GM18519 (cell line): ENCODE results near the gene ST3GAL5.
"Not testable (repeated sequence)": the region's sequence is repeated elsewhere in the genome, so short reads cannot be mapped to it uniquely, and the experiment has no call there.

ENCODE experiments used
- ATAC-seq: cut with Tn5 transposase; IDR thresholded peaks from one replicate; pipeline ENCODE4 v1.9.1; 2021; ENCODE audit warnings: mild to moderate bottlenecking, moderate library complexity; ENCODE audit not compliant: unreplicated experiment, low FRiP score

Gene ST3GAL5

DNA sequence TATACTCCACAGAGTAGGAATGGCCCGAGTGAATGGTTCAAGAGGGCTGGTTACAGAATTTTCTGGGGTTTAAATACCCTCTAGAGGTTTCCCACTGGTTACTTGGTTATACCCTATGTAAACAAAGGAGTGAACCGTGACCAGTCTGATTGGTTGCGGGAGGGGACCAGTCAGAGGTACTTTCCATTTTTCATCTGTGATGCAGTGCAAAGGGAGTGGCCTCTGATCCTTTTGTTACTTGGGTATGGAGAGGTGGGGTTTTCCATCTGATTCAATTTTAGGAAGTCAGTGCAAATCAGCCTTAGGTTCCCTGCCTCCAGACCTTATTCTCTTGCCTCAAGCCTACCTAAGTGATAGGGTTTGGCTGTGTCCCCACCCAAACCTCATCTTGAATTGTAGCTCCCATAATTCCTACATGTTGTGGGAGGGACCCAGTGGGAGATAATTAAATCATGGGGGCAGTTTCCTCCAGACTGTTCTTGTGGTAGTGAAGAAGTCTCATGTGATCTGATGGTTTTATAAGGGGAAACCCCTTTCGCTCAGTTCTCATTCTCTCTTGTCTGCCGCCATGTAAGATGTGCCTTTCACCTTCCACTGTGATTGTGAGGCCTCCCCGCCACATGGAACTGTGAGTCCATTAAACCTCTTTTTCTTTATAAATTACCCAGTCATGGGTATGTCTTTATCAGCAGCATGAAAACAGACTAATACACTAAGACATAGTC lies 5.9 kb upstream of the ST3GAL5 start:
- ATAC-seq: not testable (repeated sequence)

DNA sequence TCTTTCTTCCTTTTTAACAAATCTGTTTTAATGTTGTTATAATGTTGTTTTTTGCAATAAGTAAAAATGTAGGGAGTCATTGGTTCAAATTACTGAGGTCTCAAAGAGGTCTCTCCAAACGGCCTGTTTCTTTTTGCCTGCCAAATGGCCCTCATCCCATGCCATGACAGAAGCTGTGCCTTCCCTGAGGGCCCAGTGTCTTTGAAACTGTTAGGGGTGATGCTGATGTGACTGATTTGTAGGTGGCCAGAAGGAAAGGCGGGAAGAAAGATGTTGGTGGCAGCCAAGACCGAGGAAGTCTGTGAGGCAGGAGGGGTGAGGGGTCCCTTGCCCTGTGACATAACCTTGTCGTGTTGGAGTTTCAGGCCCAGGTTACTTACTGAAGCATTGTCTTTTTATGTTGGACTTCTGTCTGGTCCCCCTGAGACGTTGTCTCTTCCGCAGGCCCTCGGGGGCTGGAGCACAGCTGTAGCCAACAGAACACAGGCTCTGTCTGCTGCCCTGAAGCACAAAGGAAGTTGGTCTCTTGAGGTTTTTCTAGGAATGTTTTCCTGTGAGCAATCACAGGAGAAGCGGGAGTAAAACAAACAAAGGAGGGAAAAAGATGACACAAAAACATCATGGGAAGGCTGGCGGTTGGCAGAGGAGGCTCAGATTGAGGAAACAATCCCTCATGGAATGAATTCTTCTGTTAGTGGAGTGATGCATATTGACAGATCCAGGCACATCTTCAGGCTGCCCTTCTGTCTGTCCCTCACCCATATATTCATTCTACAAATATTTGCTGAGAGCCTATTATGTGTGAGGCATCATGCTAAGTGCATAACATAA lies 4.9 kb upstream of the ST3GAL5 start:
- ATAC-seq: no peak

- ATAC-seq: no peak
Measured at GRCh38 chr2:85892216-85892944, 3.6 kb upstream of the ST3GAL5 start.

- no peak for ATAC-seq
Measured at GRCh38 chr2:85890522-85891176, 1.9 kb upstream of the ST3GAL5 start.

- no peak for ATAC-seq
Measured at GRCh38 chr2:85889627-85890281, 964 bp upstream of the ST3GAL5 start.

DNA sequence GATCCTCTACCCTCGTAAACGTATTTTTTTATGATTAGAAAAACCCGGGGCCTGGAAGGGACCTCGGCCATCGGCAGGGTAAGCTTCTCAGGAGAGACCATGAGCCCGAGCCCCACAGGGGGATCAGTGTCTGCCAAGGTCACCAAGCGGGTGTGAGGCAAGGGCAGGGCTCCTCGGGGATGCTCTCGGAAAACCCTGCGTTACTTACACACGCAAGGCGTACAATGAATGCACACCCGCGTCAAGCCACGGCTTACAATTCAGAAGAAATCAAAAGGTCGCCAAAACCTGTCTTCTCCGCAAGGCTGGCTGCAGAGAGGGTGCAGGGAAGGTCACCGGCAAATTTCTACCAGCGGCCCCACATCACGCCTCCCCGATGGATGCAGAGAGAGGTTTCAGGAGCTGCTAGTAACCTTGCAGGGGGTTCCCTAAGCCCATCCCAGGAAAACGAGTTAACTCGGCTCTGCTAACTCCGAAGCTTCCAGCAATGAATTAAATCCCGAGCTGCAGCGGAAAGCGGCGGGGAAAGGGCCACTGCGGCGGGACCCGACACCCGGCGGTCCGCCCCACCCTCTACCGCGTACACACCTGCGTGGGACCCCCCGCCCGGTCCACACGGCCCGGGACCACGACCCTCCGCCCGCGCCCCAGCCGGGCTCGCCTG lies 638 bp downstream of the ST3GAL5 start:
- peak; percentile 11 for ATAC-seq

DNA sequence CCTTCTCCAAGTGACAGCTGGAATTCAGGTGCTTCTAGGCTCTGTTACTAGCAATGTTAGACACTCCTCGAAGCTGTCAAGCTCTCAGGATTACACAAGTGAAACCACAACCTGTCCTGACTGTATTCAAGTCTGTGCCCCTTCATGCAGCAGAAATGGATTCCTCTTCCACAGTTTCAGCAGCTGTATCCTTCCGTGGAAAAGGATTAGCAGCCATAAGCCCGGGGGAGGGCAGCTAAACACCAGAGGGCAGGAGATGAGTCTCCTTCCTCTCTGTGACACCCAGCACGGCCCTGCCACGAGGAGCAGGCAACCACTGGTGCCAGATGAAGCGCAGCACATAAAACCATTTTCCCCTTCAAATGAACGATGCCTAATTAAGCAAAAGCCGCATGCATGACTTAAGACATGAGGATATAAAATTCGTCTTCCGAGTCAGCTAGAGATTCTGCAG lies 1.2 kb downstream of the ST3GAL5 start:
- ATAC-seq: no peak

- no peak for ATAC-seq
Measured at GRCh38 chr2:85886590-85886989, 2.2 kb downstream of the ST3GAL5 start.

GRCh38 chr2:85886141-85886540 lies 2.6 kb downstream of the ST3GAL5 start:
- ATAC-seq: no peak

DNA sequence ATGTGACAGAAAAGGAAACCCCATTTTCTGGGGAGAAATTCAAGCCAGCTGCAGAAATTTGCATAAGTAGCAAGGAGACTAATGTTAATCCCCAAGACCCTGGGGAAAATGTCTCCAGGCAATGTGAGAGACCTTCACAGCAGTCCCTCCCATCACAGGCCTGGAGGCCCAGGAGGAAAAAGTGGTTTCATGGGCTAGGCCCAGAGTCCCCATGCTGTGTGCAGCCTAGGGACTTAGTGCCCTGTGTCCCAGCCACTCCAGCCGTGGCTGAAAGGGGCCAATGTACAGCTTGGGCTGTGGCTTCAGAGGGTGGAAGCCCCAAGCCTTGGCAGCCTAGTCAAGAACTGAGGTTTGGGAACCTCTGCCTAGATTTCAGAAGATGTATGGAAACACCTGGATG lies 7.0 kb downstream of the ST3GAL5 start:
- ATAC-seq: not testable (repeated sequence)

DNA sequence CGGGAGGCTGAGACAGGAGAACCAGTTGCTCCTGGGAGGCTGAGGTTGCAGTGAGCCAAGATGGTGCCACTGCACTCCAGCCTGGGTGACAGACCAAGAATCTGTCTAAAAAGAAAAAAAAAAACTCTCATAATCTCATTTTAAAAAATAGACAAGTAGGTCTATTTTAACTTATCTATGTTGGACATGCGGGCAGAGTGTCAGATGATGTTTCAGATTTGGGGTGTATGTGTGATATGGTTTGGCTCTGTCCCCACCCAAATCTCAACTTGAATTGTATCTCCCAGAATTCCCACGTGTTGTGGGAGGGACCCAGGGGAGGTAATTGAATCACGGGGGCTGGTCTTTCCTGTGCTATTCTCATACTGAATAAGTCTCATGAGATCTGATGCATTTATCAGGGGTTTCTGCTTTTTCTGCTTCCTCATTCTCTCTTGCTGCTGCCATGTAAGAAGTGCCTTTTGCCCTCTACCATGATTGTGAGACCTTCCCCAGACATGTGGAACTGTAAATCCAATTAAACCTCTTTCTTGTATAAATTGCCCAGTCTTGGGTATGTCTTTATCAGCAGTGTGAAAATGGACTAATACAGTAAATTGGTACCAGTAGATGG lies 8.0 kb downstream of the ST3GAL5 start:
- ATAC-seq: not testable (repeated sequence)

- ATAC-seq: no peak
Measured at GRCh38 chr2:85878719-85879370, 9.9 kb downstream of the ST3GAL5 start.

- ATAC-seq: no peak
Measured at GRCh38 chr2:85875350-85876050, 13.3 kb downstream of the ST3GAL5 start.

DNA sequence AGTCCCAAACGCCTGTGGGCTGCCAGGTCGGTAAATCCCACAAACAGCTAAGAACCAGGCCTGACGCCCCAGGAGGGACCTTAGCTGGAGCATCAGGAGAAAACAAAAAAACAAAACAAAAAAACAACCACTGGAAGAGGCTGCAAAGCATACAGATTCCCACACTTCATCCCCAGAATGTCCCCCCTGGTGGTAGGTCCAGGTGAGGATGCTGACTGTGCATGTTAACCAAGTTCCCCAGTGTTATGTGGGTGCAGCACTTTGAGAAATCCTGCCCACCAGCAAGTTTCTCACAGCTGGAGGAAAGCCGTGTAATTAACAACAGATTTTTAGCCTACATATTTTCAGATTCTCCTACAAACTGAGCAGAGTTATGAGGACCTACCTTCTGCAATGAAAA lies 15.1 kb downstream of the ST3GAL5 start:
- no peak for ATAC-seq

GRCh38 chr2:85872536-85873161 lies 16.1 kb downstream of the ST3GAL5 start:
- ATAC-seq: no peak

DNA sequence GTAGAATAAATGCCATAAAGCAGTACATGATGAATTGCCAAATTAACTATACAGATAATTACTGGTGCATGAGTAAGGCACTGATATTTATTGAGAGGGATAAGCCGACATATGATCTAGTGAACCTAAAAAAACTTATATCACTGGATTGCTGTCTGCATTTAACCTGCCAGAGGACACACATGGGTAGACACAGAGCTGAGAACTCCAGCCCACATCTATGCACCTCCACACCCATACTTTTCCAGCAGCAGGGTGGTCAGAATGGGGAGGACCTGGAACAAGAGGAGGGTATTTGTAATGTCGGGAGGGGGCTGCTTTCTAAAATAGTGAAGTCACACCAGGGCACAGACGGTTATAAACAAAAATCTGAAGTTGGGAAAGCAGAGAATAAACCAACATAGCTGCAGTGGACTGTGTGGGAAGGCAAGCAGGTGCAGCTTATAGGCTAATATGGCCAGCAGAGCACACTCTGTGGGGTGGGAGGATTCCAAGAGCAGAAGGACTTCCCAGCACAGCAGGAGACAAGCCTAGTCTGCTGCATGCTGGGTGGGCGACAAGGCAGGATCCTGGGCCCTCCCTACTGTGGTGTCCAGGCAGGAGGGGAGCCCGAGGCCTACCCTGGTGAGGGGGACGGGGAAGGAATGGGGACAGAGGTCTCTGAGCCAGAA lies 17.2 kb downstream of the ST3GAL5 start:
- ATAC-seq: no peak

DNA sequence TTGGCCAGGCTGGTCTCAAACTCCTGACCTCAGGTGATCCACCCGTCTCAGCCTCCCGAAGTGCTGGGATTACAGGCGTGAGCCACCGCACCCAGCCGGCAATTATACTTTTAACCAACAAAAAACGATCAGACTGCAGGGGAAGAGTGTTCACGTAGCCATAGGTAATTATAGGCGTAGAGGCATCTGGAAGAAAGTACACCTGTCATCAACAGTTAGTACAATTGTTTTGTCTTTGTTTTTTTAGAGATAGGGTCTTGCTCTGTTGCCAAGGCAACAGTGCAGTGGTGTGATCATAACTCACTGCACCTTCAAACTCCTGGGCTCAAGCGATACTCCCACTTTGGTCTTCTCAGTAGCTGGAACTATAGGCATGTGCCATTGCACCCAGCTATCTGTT lies 20.0 kb downstream of the ST3GAL5 start:
- ATAC-seq: no peak
